Neural cell (in vitro differentiated cells): Measurements from ENCODE around the gene MAP3K5. TPM values are rescaled to one million over a fixed set of nuclear protein-coding genes. Genes with fewer than 3 reads are reported as not detected.

Experiments used
- H2AFZ ChIP-seq: fragments of 200-600, 300-800 bp; sonication (generic), shearing (Covaris generic); 2 replicates; pipeline ENCODE4 v1.6.0; 2014; ENCODE audit warnings: low read depth, mild to moderate bottlenecking, antibody characterized with exemption, low read length, moderate library complexity
- H3F3A ChIP-seq: fragments of 200-600 bp; shearing (Covaris generic); 2 replicates; pipeline ENCODE4 v1.6.1; 2016; ENCODE audit warnings: mild to moderate bottlenecking, moderate library complexity, mixed read lengths, antibody characterized with exemption, low read length; ENCODE audit not compliant: insufficient read depth, poor library complexity, severe bottlenecking
- H3K27ac ChIP-seq: fragments of 200-600, 300-800 bp; sonication (generic), shearing (Covaris generic); 2 replicates; pipeline ENCODE4 v1.5.1; 2014; ENCODE audit warnings: mild to moderate bottlenecking, low read length, moderate library complexity
- H3K27me3 ChIP-seq: fragments of 300-800, 200-600 bp; sonication (generic), shearing (Covaris generic); 2 replicates; pipeline ENCODE4 v1.6.0; 2014; ENCODE audit warnings: mild to moderate bottlenecking, low read depth, low read length, moderate library complexity; ENCODE audit not compliant: insufficient read depth
- H3K36me3 ChIP-seq: fragments of 300-800, 200-600 bp; sonication (generic), shearing (Covaris generic); 2 replicates; pipeline ENCODE4 v1.5.1; 2014; ENCODE audit warnings: mild to moderate bottlenecking, antibody characterized with exemption, low read length, moderate library complexity; ENCODE audit not compliant: insufficient read depth
- H3K4me2 ChIP-seq: fragments of 300-800, 200-600 bp; sonication (generic), shearing (Covaris generic); 2 replicates; pipeline ENCODE4 v1.6.0; 2014; ENCODE audit warnings: mild to moderate bottlenecking, low read length
- H3K4me3 ChIP-seq: fragments of 300-800, 200-600 bp; sonication (generic), shearing (Covaris generic); 2 replicates; pipeline ENCODE4 v1.5.1; 2014; ENCODE audit warnings: mild to moderate bottlenecking, low read length, moderate library complexity
- H3K79me2 ChIP-seq: fragments of 200-600 bp; shearing (Covaris generic); replicated peaks from 2 replicates; pipeline ENCODE4 v1.6.0; 2014; ENCODE audit warnings: mild to moderate bottlenecking, low read length, moderate library complexity; ENCODE audit not compliant: insufficient read depth
- H3K9ac ChIP-seq: fragments of 300-800, 200-600 bp; sonication (generic), shearing (Covaris generic); 2 replicates; pipeline ENCODE4 v1.6.1; 2016; ENCODE audit warnings: mild to moderate bottlenecking, low read length, mixed read lengths
- H3K9me2 ChIP-seq: fragments of 200-600 bp; shearing (Covaris generic); 2 replicates; pipeline ENCODE4 v1.6.1; 2016; ENCODE audit warnings: mild to moderate bottlenecking, low read length, mixed read lengths; ENCODE audit not compliant: insufficient read depth
- H3K9me3 ChIP-seq: fragments of 200-600, 300-800 bp; sonication (generic), shearing (Covaris generic); 2 replicates; pipeline ENCODE4 v1.6.1; 2016; ENCODE audit warnings: mild to moderate bottlenecking, mixed run types, low read length, moderate library complexity, mixed read lengths
- H4K20me1 ChIP-seq: fragments of 200-600 bp; shearing (Covaris generic); 2 replicates; pipeline ENCODE4 v1.6.1; 2016; ENCODE audit warnings: mild to moderate bottlenecking, mixed run types; ENCODE audit not compliant: insufficient read depth
- CTCF ChIP-seq: fragments of 450-650 bp; IDR thresholded peaks from 2 replicates; pipeline ENCODE4 v1.5.1; 2014; ENCODE audit warnings: antibody characterized with exemption, mild to moderate bottlenecking, moderate library complexity; ENCODE audit not compliant: poor library complexity, severe bottlenecking
- EP300 ChIP-seq: fragments of 450-650 bp; conservative IDR thresholded peaks from 2 replicates; pipeline ENCODE4 v1.6.1; 2014; ENCODE audit warnings: antibody characterized with exemption, mild to moderate bottlenecking, moderate library complexity; ENCODE audit not compliant: poor library complexity, severe bottlenecking
- EZH2 ChIP-seq: fragments of 200-600, 300-800 bp; shearing (Covaris generic), sonication (generic); IDR thresholded peaks from 2 replicates; pipeline ENCODE4 v1.6.1; 2014; ENCODE audit warnings: antibody characterized with exemption, low read length, borderline replicate concordance, mild to moderate bottlenecking; ENCODE audit not compliant: insufficient read depth, poor library complexity, severe bottlenecking
- MXI1 ChIP-seq: fragments of 450-650 bp; conservative IDR thresholded peaks from 2 replicates; pipeline ENCODE4 v1.6.1; 2014; ENCODE audit warnings: antibody characterized with exemption, mild to moderate bottlenecking; ENCODE audit not compliant: poor library complexity, severe bottlenecking
- POLR2AphosphoS5 ChIP-seq: IDR thresholded peaks from 2 replicates; pipeline ENCODE4 v1.6.1; 2012
- RAD21 ChIP-seq: fragments of 450-650 bp; conservative IDR thresholded peaks from 2 replicates; pipeline ENCODE4 v1.6.1; 2014; ENCODE audit warnings: antibody characterized with exemption, mild to moderate bottlenecking, moderate library complexity
- REST ChIP-seq: IDR thresholded peaks from 2 replicates; pipeline ENCODE4 v1.6.1; 2012; ENCODE audit warnings: borderline replicate concordance
- SMC3 ChIP-seq: fragments of 450-650 bp; conservative IDR thresholded peaks from 2 replicates; pipeline ENCODE4 v1.6.1; 2014; ENCODE audit warnings: antibody characterized with exemption, mild to moderate bottlenecking, moderate library complexity; ENCODE audit not compliant: poor library complexity
- TAF1 ChIP-seq: IDR thresholded peaks from 2 replicates; pipeline ENCODE4 v1.6.1; 2012; ENCODE audit warnings: low read depth
- polyA plus RNA-seq: library from polyadenylated mRNA; depleted of rRNA; stranded (reverse); fragments of >200 nt; gene quantifications from 2 replicates; pipeline ENCODE4 v1.2.3, GENCODE V29; 2014

The MAP3K5 gene
- polyA plus RNA-seq, 1 donor from 2014 or later = 2.0 TPM

GRCh38 chr6:136511397-136511796 is 280.9 kb downstream of the MAP3K5 start:
- no peak overlapping the region for H3K4me2 ChIP-seq
- no peak overlapping the region for H3K27ac ChIP-seq
- H3K9me2 ChIP-seq = no peaks in the 10 kb centered on the region
- H3K4me3 ChIP-seq = no peak overlapping the region
- H3K36me3 ChIP-seq = no peaks in the 10 kb centered on the region
- H3K9ac ChIP-seq = no peak overlapping the region
- no peaks in the 10 kb centered on the region for H3F3A ChIP-seq
- H3K79me2 ChIP-seq = no peaks in the 10 kb centered on the region
- H3K9me3 ChIP-seq = no peaks in the 10 kb centered on the region
- TF ChIP-seq EP300 (no peak), SMC3 (no peak), REST (no peak)
- H3K27me3 ChIP-seq = no peaks in the 10 kb centered on the region
- H2AFZ ChIP-seq = no peak overlapping the region
- no peaks in the 10 kb centered on the region for H4K20me1 ChIP-seq

GRCh38 chr6:136510782-136511181 is 281.5 kb downstream of the MAP3K5 start:
- no peaks in the 10 kb centered on the region for H3K9me3 ChIP-seq
- no peaks in the 10 kb centered on the region for H3F3A ChIP-seq
- H3K36me3 ChIP-seq = no peaks in the 10 kb centered on the region
- TF ChIP-seq EZH2 = no peak
- no peaks in the 10 kb centered on the region for H3K9me2 ChIP-seq
- H2AFZ ChIP-seq = no peak overlapping the region
- no peaks in the 10 kb centered on the region for H3K79me2 ChIP-seq
- H3K27ac ChIP-seq = no peak overlapping the region
- H3K4me3 ChIP-seq = no peak overlapping the region
- no peaks in the 10 kb centered on the region for H3K27me3 ChIP-seq
- H4K20me1 ChIP-seq = no peaks in the 10 kb centered on the region
- H3K9ac ChIP-seq = no peak overlapping the region
- no peak overlapping the region for H3K4me2 ChIP-seq

- no peak for TF ChIP-seq MXI1
- no peak for TF ChIP-seq POLR2AphosphoS5
- TF ChIP-seq SMC3 = no peak
- TF ChIP-seq EP300 = no peak
- no peak for TF ChIP-seq TAF1
- TF ChIP-seq EZH2 = no peak
- TF ChIP-seq REST = no peak
- TF ChIP-seq CTCF = no peak
- no peak for TF ChIP-seq RAD21
- Histone ChIP-seq H4K20me1 (no peaks in the 10 kb centered on the region), H3K27ac (no peak overlapping the region), H3K36me3 (no peaks in the 10 kb centered on the region), H3K4me3 (no peak overlapping the region), H3K9me3 (no peaks in the 10 kb centered on the region), H3F3A (no peaks in the 10 kb centered on the region), H3K9me2 (no peaks in the 10 kb centered on the region), H3K27me3 (no peaks in the 10 kb centered on the region), H2AFZ (no peak overlapping the region), H3K9ac (no peak overlapping the region), H3K79me2 (no peaks in the 10 kb centered on the region), H3K4me2 (no peak overlapping the region)
Measured at GRCh38 chr6:136510299-136510698, 282.0 kb downstream of the MAP3K5 start.
